HG02623 (cell line): ENCODE results near the gene CFAP43.
A peak's percentile ranks its signal among the peaks of the same experiment; 100 is the strongest.
"Not testable (repeated sequence)": the region's sequence is repeated elsewhere in the genome, so short reads cannot be mapped to it uniquely, and the experiment has no call there.

Source experiments
- ATAC-seq: cut with Tn5 transposase; IDR thresholded peaks from one replicate; pipeline ENCODE4 v1.9.1; 2021; ENCODE audit warnings: moderate library complexity; ENCODE audit not compliant: unreplicated experiment

Gene CFAP43

GRCh38 chr10:104256335-104256961 lies 24.3 kb upstream of the CFAP43 start:
- ATAC-seq, result no peak

- ATAC-seq, result no peak
Measured at GRCh38 chr10:104255311-104255981, 23.3 kb upstream of the CFAP43 start.

GRCh38 chr10:104254493-104255310 lies 22.5 kb upstream of the CFAP43 start, which contains the start of gene GSTO1:
Gene GSTO1 (plus strand): TSS chr10:104254892. CDS start chr10:104254929, 37 bp downstream.
- ATAC-seq, result peak; percentile 74

GRCh38 chr10:104253606-104254410 lies 21.6 kb upstream of the CFAP43 start:
- no peak for ATAC-seq

GRCh38 chr10:104253106-104253505 lies 20.9 kb upstream of the CFAP43 start:
- no peak for ATAC-seq

- no peak for ATAC-seq
Measured at GRCh38 chr10:104252368-104252767, 20.2 kb upstream of the CFAP43 start.

GRCh38 chr10:104251443-104251842 lies 19.3 kb upstream of the CFAP43 start:
- ATAC-seq, result no peak

- no peak for ATAC-seq
Measured at GRCh38 chr10:104250371-104250770, 18.2 kb upstream of the CFAP43 start.

- not testable (repeated sequence) for ATAC-seq
Measured at GRCh38 chr10:104248931-104249330, 16.8 kb upstream of the CFAP43 start.

- ATAC-seq, result no peak
Measured at GRCh38 chr10:104247513-104248146, 15.5 kb upstream of the CFAP43 start.

GRCh38 chr10:104246976-104247375 lies 14.8 kb upstream of the CFAP43 start:
- ATAC-seq, result no peak

- ATAC-seq, result no peak
Measured at GRCh38 chr10:104245066-104245632, 13.0 kb upstream of the CFAP43 start.

- ATAC-seq, result no peak
Measured at GRCh38 chr10:104243512-104243911, 11.3 kb upstream of the CFAP43 start.

GRCh38 chr10:104243009-104243408 lies 10.8 kb upstream of the CFAP43 start:
- ATAC-seq, result not testable (repeated sequence)

- no peak for ATAC-seq
Measured at GRCh38 chr10:104242545-104242944, 10.4 kb upstream of the CFAP43 start.

- ATAC-seq, result no peak
Measured at GRCh38 chr10:104240078-104240477, 7.9 kb upstream of the CFAP43 start.

GRCh38 chr10:104235801-104236200 lies 3.6 kb upstream of the CFAP43 start:
- ATAC-seq, result no peak

GRCh38 chr10:104234934-104235333 lies 2.8 kb upstream of the CFAP43 start:
- no peak for ATAC-seq

GRCh38 chr10:104233817-104234216 lies 1.7 kb upstream of the CFAP43 start:
- ATAC-seq, result no peak

- ATAC-seq, result no peak
Measured at GRCh38 chr10:104232613-104233102, 494 bp upstream of the CFAP43 start.
